NCI-H526 treated with DMSO at 0.1 percent for 48 hours (cell line): ENCODE results near the gene LRRTM4.

Experiments used
- DNase-seq: peaks from one replicate; lab custom pipeline; 2025; lab: John Stamatoyannopoulos, UW

Gene LRRTM4

DNA sequence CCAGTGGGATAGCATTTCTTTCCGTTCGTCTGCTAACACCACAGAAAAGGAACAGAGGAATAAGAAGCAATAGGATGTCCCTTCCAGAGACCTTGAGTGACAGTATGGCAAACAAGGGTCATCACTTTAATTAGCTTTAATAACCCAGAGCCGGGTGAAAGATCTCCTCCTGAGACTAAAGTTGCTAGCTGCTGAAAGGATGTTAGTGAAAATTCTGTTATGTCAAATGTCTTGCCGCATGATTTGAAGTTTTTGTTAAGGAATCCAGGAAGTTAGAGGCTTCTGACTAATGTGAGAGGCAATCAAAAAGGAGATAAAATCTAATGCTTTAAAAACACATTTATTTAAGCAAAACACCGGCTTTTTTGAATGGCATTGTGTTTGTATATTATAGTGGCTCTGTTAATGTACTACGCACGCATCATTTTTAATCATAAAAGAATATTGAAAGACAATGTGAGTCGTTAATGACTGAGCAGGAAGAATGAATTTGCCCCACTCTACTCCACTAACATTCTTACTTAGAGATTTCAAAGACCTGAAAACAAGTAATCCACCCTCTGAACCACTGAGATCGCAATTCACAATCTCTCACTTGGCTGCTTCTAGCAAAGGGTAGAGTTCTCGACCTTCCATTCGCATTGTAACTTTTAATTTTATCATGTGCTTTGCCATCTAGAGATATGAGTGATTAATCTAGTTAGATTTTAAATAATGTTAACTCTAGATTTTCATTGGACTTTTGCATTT lies 536.6 kb downstream of the LRRTM4 start:
- no peak for DNase-seq

GRCh38 chr2:76984359-76984758 lies 537.8 kb downstream of the LRRTM4 start:
- DNase-seq = no peak

- DNase-seq = no peak
Measured at GRCh38 chr2:76980067-76980787, 541.9 kb downstream of the LRRTM4 start.

- no peak for DNase-seq
Measured at GRCh38 chr2:76977846-76978727, 544.1 kb downstream of the LRRTM4 start.

- DNase-seq = no peak
Measured at GRCh38 chr2:76975752-76976151, 546.4 kb downstream of the LRRTM4 start.

DNA sequence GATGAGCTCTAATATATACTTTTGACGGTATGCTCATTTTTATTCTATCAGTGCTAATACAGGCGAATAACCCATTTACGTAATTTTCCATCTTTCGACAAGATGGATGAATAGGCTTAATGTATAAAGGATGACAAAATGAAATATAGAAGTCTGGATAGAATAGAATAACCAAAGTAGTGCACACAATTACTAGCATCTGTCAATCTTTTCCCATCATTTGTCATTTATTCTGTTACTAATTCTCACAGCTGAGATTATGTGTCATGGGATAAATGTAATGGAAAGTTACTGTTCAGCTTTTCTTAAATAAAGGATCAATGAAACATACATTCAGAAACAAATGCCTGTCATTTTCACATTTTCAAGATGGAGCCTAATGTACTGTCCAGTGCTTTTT lies 548.6 kb downstream of the LRRTM4 start:
- DNase-seq = no peak

GRCh38 chr2:76965772-76966171 lies 556.4 kb downstream of the LRRTM4 start:
- DNase-seq = no peak

DNA sequence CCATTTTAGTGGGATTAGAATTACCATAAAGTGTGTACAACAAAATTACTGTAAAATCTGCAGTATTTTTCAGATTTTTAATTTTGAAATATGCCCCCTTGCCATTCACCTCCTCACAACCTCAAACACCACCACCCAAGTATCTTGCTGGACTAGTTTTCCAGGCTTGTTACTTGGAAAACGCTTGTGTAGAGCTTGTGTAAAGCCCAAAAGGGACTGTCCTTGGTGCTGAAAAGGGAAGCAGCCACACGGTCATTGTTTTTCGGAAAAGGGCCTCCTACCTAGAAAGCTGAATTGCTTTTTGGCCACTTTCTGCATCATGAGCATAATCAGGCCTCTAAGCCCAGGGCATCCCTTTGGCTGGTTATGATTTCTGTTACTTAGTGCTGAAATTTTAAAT lies 563.4 kb downstream of the LRRTM4 start:
- DNase-seq = no peak

- DNase-seq = peak; percentile 20
Measured at GRCh38 chr2:76953733-76954347, 568.3 kb downstream of the LRRTM4 start.

DNA sequence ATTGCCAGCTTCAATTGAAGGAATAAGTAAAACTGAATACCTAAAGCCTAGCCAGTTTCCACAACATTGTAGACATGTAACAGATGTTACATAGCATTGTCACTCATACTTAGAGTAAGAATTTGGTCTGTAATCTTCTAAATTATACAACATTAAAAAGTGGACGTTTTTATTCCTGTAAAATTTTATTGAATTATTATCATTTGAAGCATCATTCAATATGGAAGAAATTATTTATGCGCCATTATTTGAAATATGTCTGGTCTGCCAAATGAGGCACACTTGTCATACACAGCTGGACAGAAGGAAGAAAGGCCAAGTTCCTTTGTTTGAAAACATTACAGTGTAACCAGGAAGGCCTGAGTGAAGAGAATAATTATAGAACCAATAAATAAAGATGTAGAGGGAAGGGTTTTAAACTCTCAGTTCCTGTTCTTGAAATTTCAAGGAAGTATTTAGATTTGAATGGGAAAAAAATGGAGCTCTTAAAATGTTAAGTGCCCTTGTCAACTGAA lies 575.5 kb downstream of the LRRTM4 start:
- no peak for DNase-seq

GRCh38 chr2:76940559-76940958 lies 581.6 kb downstream of the LRRTM4 start:
- DNase-seq = no peak

DNA sequence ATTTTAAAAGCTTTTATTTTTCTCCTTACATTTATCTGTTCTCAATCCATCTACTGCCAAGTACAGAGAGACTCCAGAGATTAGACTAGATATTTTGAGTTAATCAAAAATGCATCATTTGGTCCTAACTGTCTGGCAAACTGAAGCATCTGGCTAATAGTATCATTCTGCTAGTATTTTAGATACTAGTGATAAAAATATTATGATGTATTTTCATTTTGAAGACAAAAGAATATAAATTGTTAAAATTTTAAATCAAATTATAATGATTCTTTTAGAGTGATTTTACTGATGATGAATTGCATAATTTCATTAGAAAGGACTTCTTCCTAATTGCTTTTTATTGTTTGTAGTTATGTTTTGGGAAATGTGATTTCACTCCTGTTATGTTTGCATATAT lies 584.0 kb downstream of the LRRTM4 start:
- no peak for DNase-seq

- DNase-seq = no peak
Measured at GRCh38 chr2:76932550-76932949, 589.6 kb downstream of the LRRTM4 start.

DNA sequence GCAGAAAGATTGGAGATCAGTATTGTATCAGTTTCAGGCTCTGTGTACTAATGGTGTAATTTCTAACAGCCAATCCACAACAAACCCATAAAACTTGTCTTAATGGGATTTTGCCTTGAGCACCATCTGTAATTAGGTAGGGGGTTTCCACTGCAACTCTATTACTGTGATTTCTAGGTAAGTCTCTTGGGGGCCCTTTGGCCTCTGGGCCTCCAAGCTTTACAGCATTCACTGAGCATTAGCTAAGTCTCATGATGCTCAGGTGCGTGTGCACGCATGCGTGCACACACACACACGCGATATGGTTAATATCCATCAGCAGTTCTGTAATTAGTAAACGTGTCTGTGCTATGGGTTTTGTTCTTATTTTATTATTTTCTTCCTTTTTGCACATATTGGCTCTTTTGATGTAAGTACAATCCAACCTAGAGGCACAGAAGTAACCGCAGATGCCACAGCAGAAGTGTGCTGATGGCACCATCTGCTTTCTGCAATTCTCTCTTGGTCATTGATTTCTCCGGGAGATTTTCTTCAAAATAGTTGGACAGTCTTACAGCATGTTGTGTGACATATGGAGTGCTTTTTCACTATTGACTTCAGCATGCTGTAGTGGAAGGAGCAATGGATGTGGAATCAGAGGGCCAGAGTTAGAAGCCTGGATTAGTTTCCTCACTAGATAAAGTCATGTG lies 592.0 kb downstream of the LRRTM4 start:
- DNase-seq = no peak

GRCh38 chr2:76928026-76928425 lies 594.1 kb downstream of the LRRTM4 start:
- no peak for DNase-seq

DNA sequence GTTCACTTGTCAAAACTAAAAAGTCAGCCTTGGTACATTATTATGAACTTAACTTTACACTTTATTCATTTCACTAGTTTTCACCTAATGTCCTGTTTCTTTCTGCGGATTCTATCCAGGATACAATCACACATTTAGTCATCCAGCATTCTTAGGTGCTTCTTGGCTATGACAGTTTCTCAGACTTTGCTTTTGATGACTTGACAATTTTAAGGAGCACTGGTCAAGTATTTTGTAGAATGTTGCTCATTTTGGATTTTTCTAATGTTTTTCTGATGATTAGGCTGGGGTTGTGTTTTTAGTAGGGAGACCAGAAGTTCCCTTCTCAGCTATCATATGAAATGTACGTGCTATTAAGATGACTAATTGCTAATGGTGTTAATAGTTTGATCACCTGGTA lies 601.2 kb downstream of the LRRTM4 start:
- DNase-seq = no peak

GRCh38 chr2:76895469-76895868 lies 626.7 kb downstream of the LRRTM4 start:
- DNase-seq = no peak

DNA sequence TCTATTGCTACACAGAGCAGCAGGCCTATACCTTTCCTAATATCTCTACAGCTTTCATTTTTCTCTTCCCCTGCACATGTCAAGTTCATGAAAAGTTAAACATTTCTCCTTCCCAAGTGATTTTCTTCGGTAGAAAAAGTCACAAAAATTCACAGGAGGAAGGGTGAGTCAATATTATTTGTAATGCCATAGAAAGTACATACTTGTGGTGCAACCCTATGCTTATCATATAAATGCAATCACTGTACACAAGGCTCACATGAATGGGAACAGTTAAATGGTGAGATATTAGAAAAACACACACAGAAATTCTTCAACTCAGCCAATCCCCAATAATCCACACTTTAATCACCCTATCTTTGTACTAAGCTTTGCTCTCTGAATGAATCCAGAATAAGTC lies 651.6 kb downstream of the LRRTM4 start:
- DNase-seq = no peak

DNA sequence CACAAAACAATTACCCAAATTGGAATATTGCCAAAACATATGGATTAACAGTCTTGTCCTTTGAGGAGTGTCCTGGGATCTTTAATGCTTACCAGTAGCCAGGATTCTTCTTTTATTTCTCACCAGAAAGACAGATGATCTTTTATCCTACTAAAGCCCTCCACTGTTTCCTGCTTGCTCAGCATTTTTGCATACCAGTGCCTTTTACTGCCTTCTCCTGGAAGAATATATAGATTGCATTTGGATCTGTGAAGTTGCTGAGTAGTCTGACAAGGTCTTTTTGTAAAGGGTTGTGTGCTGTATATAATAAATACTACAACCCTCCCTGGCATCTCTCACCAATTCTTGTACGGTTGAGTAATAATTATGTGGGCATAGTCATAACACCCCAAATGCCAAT lies 652.2 kb downstream of the LRRTM4 start:
- DNase-seq = no peak

DNA sequence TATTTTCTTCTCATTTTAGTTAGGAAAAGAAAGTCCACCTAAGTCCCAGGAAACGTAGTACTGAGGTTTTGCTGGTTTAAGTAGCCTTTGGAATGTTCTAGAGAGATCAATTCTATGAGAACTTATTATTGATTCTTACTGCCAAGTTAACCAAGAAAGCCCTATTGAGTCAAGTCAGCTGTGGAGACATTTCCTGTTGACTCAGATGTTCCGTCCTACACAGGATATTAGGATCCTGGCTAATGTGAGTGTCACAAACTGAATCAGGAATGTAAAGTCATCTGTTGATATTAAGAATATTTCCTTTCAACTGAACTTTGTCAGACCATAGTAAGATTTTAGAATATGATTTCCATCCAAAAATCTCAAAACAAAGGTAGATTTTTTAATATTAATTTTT lies 654.3 kb downstream of the LRRTM4 start:
- DNase-seq = no peak

DNA sequence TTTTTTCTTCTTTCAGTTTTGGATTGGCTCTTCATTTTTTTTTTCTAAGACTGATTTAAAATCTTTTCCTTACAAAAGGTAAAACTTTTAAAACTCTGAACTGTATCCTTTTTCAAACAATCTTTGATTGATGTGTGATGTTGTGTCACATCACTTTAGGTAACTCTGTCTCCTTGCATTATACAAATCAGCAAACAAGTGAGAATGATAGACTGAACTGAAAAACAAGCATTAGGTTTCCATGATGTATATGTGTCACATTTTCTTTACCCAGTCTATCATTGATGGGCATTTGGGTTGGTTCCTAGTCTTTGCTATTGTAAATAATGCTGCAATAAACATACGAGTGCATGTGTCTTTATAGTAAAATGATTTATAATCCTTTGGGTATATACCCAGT lies 655.7 kb downstream of the LRRTM4 start:
- no peak for DNase-seq
